GM19463 (cell line): ENCODE measurements around the gene RABL2B.

ENCODE experiments used
- ATAC-seq: cut with Tn5 transposase; IDR thresholded peaks from one replicate; pipeline ENCODE4 v1.9.1; 2021; ENCODE audit warnings: mild to moderate bottlenecking, moderate library complexity; ENCODE audit not compliant: unreplicated experiment

RABL2B gene

DNA sequence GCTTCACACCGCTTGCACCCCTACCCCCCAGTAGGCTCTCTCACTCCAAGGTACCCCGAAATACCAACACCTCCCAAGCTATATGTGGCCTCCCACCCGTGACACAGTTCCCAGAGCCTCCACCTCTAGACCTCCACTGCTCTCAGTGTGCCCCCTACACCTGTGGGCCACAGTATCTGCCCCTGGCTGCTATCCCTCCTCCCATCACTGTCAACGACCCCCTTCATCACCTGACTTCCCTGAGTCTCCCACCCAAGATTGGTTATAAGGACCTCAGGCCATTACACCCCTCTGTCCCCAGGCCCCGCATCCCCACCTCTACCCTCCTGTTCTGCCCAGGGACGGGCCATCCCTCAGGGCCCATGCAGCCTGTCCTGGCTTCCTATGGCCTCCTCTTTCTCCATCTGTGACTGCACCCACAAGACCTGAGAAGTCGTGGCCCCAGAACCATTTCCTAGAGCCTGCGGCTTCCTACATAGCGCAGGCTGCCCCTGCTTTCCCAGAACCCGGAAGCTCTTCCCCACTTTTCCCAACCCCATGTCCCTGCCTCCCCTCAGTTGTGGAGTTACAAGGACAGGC is 44.7 kb downstream of the RABL2B start:
- ATAC-seq: no peak

DNA sequence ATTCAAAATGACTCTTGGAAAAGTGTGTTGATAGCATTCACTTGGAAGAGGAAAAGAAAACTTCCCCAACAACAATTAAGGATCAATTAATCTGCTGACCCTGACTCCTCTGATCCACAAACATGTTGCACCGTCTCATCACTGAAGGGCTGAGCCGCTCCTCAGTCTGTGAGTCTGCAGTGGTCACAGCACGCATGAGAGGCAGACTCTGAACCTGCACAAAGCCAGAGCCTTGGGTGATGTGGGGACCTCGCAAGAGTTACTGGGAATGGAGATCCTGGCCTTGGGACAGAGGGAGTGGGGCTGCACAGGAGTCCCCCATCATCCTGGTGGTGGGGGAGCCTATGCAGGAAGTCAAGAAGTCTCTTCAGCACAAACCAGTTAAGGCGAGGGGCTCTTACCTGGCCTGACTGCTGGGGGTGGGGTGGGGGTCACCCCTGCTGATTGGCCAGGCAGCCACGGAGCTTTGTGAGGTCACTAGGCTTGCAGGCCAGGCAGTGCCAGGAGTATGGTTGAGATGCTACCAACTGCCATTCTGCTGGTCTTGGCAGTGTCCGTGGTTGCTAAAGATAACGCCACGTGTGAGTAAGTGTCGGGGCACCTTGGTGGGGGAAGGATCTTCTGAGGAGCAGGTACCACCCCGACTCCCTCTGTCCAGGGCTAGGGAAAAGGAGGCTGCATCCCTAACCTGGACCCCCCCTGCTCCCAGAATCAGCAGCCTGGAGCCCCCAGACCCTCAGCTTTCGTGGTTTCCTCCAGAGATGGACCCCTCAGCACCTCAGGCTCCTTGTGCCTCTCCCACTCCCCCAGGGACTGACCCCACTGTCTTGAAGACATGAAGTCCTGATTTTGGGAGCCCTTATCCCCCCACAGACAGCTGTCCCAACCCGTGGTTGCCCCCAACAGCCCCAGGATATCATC is 45.4 kb downstream of the RABL2B start, which contains the start of gene ACR:
TSS of gene ACR (plus strand) at position 477 of the 921 bp plus-strand sequence. CDS start at position 509, 32 bp downstream.
- ATAC-seq: no peak

DNA sequence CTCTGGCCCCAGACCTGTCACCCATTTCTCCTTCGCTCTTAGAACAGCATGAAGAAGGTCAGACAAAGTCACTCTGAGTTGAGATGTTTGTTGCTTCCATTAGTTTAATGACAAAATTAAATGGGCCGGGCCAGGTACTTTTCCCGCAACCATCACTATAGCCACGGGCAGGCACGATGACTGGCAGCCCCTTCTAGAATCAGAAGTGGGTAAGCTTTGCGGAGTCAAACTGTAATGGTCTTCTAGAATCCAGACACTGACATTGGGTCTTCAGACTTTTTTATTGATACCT is 47.8 kb downstream of the RABL2B start:
- no peak for ATAC-seq

DNA sequence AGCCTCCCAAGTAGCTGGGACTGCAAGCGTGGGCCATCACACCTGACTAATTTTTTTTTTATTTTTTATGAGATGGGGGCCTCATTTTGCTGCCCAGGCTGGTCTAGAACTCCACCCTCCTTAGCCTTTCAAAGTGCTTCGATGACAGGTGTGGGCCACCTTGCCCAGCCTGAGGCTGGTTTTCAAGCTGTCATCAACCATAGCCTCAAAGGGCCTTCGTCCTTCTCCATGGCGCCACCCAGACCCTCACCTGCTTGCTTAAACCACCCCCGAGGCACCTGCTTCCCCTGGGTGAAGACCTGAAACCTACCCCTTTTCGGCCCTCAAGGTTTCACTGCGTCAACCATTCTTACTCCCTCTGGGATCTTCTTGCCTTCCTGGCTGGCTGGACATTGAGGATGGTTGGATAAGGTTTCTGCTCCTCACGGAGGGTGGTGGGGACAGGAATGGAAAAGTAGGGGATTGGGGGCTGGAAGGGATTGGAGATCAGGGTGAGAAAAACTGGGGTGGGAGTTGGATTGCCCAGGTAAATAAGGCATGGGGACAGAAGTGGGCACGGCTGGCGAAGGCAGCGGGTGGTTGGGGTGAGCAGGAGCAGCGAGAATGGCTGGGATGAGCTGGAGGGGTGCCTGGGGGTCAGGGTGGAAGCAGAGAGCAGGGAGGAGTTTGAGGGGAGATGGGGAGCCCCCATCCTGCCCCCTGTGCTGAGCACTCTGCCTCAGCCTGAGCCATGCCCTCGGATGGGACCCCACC is 48.3 kb downstream of the RABL2B start:
- no peak for ATAC-seq

DNA sequence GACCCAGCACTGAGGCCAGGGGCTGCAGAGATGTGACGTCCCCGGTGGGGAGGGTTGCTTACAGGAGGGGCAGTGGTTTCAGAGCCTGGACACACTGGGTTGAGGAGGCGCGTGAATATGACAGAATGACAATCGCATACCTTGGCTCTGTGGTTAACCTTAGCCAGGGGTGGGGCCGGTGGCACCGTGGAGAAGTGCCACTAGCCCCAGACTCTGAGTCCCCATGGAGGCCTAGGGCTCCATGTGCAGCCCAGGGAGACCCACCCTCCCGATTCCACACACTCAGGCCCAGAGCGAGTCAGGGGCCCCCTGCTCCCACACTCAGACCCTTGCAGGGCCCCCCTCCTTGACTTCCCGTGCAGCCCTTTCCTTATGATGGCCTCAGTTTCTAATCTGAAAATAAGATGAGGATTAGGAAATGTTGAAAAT is 49.1 kb downstream of the RABL2B start:
- no peak for ATAC-seq

DNA sequence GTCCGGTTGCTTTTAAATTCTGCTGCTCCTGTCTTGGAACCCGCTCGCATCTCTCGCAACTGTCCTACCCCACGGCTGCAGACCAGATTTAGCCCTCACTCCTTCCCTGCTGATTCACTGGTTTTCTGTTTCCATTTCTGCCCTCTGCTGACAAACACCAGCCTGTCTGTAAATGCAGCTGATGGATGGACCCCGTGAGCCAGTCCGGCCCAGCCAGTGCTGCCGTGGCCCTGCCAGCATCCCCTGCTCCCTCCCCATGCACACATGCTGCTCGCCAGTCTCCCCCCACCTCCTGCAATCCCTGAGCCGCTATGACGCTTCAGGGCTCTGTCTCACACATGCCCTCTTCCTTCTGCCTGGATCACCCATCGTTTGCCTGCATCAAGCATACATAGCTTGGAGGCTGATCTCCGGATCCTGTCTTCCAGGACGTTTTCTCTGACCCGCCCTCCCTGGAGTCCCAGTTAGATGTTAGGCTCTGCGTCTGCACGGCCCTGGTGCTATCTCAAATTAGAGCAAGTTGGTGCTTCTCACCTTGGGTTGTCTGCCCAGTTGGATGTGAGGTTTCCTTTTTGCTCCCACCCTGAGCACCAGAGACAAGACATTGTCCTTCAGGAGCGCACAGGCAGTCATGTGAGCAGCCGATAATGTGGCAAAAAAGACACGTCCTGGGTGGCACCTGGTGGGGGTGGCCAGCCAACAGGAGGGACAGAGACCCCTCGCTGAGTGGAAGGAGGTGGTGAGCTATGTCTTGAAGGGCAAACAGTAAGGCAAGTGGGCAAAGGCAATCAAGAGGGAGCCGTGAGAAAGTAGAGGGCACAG is 49.7 kb downstream of the RABL2B start:
- ATAC-seq: no peak

DNA sequence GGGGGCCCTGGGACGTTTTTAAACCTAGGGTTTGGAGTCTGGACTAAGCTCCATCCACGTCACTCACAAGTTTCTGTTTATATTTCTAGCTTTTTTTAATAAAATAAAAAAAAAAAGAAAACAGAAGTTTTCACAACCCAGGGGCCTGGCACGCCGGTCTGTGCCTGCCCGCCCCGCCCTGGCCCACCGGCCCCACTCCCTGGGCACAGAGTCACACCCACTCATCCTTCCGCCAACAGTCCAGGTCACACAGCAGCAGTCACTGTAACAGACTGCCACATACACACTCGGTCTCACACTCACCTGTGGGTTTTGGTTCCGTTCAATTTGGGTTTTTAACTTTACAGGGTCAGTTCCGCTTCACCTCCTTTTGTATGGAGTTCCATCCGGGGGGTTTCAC is 50.8 kb downstream of the RABL2B start:
- no peak for ATAC-seq

DNA sequence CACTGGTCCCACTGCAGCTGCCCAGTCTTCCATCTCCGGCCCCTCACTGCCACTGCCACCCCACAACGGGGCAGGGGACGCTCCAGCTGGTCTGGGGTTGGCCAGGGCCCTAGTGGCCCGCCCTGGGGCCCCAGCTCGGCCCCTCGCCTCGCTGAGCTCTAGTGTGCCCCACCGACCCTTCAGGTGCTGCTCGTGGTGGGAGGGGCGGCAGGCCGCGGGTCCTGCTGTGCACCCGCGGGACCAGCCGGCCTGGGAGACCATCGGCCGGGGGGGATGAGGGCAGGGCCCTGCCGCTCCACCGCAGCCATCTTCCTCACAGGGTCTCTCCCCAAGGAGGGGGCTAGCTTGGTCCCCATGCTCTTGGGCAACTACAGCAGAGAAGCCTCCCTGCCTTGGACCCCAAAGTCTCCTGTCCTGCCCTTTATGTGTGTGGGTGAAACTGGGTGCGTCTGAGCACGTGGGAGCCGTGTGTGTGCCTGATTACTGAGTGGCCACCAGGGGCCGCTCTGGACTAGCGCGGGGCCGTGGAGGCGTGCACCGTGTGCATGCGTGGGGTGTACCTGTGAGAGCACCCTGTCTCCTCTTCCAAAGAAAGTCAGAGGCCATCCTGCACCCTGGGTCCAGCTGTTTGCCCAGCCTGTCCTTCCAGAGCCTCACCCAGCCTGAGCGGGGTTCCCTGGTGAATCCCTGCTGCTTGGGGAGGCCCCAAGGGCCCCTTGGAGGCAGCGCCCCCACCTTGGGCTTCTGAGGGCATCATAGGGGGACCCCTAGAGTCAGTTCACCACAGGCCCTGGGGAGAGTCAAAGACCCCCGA is 51.4 kb downstream of the RABL2B start:
- ATAC-seq: no peak

DNA sequence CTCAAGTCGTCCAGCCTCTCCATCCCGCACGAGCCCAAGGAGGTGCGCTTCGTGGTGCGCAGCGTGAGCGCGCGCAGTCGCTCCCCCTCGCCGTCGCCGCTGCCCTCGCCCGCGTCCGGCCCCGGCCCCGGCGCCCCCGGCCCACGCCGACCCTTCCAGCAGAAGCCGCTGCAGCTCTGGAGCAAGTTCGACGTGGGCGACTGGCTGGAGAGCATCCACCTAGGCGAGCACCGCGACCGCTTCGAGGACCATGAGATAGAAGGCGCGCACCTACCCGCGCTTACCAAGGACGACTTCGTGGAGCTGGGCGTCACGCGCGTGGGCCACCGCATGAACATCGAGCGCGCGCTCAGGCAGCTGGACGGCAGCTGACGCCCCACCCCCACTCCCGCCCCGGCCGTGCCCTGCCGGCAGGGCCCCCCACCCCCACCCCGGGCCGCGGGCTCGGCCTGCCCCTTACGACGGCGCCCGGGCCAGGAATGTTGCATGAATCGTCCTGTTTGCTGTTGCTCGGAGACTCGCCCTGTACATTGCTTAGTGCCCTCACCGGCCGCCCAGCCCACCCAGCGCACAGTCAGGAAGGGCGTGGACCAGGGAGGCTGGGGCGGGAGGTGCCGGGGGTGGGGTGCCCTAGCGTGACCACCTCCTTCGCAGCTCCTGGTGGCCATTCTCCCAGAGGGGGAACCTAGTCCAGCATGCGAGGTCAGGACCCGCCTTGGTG is 52.3 kb downstream of the RABL2B start:
- ATAC-seq: no peak

DNA sequence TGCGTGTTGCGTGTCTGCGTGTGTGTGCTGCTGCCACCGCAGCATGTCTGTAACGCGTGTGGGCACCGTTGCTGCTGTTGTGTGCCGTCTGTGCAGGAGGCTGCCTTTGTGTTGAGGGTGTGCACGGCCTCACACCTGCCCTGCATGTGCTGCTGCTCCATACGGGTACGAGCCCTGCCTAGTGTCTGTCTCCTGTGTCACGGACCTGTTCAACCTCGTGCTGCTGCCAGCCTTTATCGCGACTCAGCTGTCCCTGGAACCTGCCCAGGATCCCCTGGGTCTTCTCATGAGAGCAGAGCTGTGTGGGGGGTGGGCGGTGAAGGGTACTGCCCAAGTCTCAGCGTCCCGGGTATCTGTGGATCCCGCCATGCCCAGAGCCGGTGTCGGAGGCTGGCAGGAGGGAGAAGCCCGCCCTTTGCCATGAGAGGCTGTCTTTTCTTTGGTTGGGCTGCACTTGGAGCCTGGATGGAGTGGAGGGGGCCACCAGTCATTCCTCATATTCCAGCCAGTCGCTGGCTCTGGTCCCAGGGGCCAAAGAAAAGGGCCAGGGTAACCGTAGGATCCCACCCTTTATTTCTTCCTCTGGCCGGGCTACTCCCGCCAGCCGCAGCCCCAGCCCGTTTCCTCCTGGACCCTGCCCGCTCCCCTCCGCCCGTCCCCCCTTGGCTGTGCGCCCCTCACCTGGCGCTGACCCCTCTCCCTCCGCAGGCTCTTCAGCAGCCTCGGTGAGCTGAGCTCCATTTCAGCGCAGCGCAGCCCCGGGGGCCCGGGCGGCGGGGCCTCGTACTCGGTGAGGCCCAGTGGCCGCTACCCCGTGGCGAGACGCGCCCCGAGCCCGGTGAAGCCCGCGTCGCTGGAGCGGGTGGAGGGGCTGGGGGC is 53.2 kb downstream of the RABL2B start:
- ATAC-seq: no peak

DNA sequence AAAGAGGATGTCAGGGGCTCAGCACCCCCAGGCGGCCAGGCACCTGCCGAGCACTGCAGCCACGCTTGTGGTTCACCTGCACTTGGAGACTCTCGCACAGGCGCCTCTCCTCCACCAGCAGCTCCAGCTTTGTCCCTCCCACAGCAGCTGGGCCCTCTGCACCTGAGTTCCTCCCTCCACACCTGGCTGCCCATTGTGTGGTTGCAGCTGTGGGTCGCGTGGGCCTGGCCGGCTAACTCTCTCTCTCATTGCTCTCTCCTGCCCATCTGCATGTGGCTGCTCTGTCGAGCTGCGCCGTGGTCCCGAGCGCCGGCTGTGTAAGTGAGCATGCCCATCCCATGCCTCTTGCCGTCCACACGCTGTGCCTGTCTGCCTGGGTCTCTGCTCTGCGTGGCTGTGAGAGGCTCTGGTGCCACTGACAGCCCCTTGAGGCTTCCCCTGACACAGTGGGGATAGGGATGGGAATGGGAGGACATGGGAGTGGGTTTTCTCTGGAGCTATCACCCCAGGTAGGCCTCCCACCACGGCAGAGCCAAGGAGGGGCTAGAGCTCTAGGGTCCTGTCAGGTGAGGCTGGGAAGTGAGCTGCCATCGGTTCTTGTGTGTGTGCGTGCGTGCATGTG is 53.9 kb downstream of the RABL2B start:
- no peak for ATAC-seq

DNA sequence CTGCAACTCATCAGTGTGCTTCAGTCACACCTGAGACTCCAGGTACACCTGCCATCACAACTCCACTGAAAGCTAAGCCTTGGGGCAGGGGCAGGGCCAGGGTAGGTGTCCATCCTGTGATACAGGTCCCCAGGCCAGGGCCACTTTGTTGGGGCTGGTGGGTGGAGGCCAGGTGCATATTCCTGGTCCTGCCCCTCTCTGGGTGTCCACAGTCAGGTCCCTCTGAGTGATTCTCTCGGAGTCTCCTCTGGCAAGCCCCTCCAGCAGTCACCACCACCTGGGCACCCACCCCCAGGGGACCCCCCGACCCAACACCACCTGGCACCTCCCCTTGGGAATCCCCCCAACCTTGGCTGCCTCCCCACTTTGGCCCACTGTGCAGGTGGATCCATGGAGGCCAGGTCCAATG is 54.9 kb downstream of the RABL2B start:
- ATAC-seq: no peak

DNA sequence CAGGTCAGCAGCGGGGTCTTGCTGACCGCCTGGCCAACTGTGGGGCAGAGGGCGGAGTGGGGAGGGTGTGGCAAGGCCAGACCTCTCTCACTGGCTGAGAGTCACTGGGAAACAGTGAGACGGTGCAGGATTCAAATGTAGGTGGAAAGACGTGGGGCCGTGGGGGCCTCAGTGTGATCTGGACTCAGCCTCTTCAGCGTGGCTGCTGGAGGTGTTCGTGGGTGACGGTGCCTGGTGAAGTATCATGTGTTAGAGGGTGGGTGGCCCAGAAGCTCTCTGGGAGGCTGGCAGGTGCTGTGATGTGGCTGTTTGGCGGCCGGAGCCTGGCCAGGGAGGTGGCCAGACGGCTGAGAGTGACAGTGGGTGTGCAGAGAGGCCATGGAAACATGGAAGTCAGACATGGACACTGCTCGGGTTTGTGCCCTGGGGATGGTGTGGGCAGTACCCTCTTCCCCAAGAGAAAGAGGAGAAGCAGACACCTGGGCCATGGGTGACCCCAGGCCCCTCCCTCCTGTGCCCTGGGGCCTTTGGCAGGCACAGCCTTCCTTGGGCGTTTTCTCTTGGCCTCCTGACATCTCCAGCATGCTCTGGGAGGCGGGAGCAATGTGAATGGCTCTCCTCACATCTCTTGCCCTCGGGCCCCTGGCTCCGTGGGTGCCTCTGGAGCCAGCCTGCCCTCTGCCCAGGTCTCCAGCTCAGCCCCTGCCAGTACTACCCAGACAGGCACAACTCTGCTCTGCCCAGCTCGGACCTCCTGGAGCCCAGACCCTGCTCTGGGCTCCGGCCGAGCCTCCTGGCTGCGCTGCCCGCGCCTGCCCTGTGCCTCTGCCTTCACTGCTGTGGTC is 55.5 kb downstream of the RABL2B start:
- no peak for ATAC-seq

DNA sequence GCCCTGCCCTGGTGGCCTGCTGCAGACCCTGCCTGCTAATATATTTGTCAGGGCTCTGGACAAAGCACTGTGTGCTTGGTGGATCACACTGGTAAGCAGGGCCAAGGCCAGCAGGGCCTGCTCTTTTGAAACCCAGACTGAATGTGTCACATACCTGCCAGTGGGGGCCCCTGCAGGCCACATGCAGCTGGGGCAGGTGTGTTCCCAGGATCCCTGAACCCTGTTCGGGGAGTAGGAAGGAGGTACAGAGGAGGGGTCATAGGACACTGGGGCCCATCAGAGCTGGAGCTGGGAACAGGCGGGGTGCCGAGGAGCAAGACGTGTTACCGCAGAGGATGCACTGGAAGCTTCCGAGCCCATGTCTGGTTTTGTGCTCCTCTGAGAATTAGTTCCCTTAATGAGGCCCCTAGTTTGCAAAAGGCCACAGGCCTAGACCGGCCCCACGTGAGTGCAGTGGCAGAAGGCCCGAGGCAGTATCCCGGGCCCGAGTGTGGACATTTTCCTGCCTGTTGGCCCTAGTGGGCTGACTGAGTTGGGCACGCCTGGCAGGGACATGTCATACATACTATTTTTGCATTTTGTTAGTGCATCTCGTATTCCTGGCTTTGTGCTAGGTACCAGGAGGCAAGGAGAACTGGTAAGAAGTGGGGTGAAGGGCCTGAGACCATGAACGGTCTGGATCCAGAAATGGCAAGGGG is 56.6 kb downstream of the RABL2B start:
- no peak for ATAC-seq

DNA sequence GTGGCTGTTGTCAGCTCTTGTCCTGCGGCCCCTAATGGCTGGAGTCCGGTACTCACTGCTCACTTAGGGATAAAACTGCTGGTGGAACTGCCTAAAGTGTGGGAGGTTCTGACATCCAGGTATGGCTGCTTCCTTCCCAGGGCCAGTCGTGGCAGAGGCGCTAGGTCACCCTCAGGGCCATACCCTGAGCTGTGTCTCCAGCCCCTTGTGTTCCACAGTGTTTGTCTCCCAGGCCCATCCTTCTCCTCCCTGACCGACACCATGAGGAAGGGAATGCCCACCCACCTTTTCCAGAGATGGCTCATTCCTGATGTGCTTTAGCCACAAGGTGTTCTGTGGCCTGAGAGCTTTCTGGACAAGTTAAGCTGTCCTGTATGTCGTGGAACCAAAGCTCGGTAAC is 57.8 kb downstream of the RABL2B start:
- ATAC-seq: no peak

DNA sequence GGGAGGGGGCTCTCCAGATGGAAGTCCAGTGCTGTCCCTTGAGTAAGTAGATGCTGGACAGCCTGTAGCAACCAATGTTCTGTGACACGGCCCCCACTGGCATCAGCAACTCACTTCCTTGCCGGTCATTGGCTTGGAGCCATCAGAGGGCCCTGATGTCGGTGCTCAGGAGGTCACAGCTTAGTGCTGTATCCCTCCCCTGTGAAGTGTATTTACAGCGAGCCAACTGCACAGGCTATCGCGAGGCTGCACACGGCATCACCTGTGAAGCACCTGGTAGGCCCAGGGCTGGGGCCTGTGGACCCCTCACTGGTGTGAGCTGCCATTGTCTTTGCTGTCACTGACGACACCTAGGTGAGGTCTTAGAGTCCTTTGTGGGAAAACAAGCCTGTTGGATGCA is 58.8 kb downstream of the RABL2B start:
- ATAC-seq: no peak

DNA sequence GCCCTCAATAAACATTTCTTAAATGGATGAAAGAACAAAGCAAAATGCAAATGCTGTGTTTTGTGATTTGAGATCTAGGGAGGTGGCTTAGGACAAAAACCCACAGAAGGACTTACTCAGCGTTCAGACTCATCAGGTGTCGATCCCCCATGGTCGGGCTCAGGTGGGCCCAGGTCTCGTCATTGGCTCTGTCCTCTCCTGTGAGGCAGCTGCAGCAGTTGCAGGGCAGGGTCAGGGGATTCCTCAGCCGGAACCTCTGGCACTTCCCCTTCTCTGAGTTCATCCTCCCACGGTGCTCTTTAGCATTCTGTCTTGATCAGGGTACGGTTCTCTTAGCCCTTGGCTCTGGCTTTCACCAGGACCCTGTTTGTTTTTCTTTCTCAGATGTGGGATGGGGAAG is 59.4 kb downstream of the RABL2B start:
- ATAC-seq: no peak
